DOHH2 (cell line): ENCODE data around the gene MSH6.

Experiments
- H3F3A ChIP-seq: fragments of 200-600 bp; sonication (generic), shearing (Covaris generic); 2 replicates; pipeline ENCODE4 v1.6.0; 2016; ENCODE audit warnings: antibody characterized with exemption, mild to moderate bottlenecking; ENCODE audit not compliant: control insufficient read depth, insufficient read depth
- H3K27ac ChIP-seq: fragments of 200-600 bp; sonication (generic); 2 replicates; pipeline ENCODE4 v1.5.1; 2014; ENCODE audit warnings: low read depth, mild to moderate bottlenecking, low read length, moderate library complexity
- H3K27me3 ChIP-seq: fragments of 200-600 bp; sonication (generic); 2 replicates; pipeline ENCODE4 v1.6.1; 2014; ENCODE audit warnings: mild to moderate bottlenecking, low read length, mixed read lengths; ENCODE audit not compliant: control insufficient read depth
- H3K36me3 ChIP-seq: fragments of 200-600 bp; sonication (generic); 2 replicates; pipeline ENCODE4 v1.6.1; 2014; ENCODE audit warnings: mild to moderate bottlenecking, low read length, moderate library complexity, mixed read lengths; ENCODE audit not compliant: control insufficient read depth
- H3K4me1 ChIP-seq: fragments of 200-600 bp; sonication (generic); 2 replicates; pipeline ENCODE4 v1.6.1; 2014; ENCODE audit warnings: mild to moderate bottlenecking, low read length, mixed read lengths; ENCODE audit not compliant: control insufficient read depth
- H3K4me2 ChIP-seq: fragments of 200-600 bp; sonication (generic); 2 replicates; pipeline ENCODE4 v1.6.0; 2014; ENCODE audit warnings: mild to moderate bottlenecking, low read length, moderate library complexity
- H3K4me3 ChIP-seq: fragments of 200-600 bp; sonication (generic); 2 replicates; pipeline ENCODE4 v1.5.1; 2014; ENCODE audit warnings: mild to moderate bottlenecking, low read length, mixed read lengths
- H3K79me2 ChIP-seq: fragments of 200-600 bp; sonication (generic); 2 replicates; pipeline ENCODE4 v1.6.1; 2014; ENCODE audit warnings: mild to moderate bottlenecking, low read length, mixed read lengths; ENCODE audit not compliant: control insufficient read depth
- H3K9me2 ChIP-seq: fragments of 200-600 bp; sonication (generic); replicated peaks from 2 replicates; pipeline ENCODE4 v1.6.1; 2014; ENCODE audit warnings: mild to moderate bottlenecking, low read length, mixed read lengths; ENCODE audit not compliant: control insufficient read depth
- H3K9me3 ChIP-seq: fragments of 200-600 bp; sonication (generic); 2 replicates; pipeline ENCODE4 v1.6.1; 2014; ENCODE audit warnings: antibody characterized with exemption, low read length, mixed read lengths; ENCODE audit not compliant: control insufficient read depth, insufficient read depth
- H4K20me1 ChIP-seq: fragments of 200-600 bp; sonication (generic); 2 replicates; pipeline ENCODE4 v1.6.0; 2014; ENCODE audit warnings: low read depth, mild to moderate bottlenecking, antibody characterized with exemption, low read length, moderate library complexity; ENCODE audit not compliant: control insufficient read depth, insufficient read depth
- EZH2phosphoT487 ChIP-seq: fragments of 200-600 bp; sonication (generic); IDR thresholded peaks from 2 replicates; pipeline ENCODE4 v1.6.1; 2017; ENCODE audit warnings: borderline replicate concordance, mild to moderate bottlenecking, antibody characterized with exemption, low read length, moderate library complexity, mixed read lengths
- TF ChIP-seq, protein P1 (sequence below): fragments of 200-600 bp; sonication (generic); IDR thresholded peaks from one replicate; pipeline ENCODE4 v1.5.1; 2014; ENCODE audit warnings: antibody characterized with exemption, mild to moderate bottlenecking, low read depth, low read length; ENCODE audit not compliant: poor library complexity, severe bottlenecking

MSH6 gene

DNA sequence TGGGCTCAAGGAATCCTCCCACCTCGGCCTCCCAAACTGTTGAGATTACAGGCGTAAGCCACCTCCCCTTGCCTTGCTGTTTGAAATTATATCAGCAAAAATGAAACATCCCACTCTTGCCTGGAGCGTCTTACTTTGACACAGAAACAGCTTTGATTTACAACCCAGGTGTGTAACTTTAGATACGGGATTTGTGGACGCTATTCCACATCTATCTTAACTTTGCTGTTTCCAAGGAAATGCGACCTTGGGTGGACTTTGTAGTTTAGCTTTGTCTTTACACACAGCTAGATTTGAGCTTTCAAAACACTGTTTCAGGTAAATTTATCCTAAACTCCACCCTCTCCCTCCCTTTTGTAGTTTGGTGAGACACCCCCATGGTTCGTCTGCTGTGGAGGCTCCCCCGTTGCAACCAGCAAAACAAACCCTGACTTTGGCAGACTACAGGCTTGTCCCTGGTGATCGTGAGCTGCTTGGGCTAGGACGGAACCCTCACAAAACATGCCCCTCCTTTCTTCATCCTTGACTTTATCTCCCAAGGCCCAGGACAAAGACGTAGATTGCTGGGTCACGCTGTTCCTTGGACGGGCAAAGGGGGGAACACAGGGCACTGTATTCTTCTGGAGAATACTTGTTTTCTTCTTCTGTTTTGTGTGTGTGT, 5.5 kb upstream of the MSH6 start:
- no peaks in the 10 kb centered on the region for H3K27me3 ChIP-seq
- H3K9me3 ChIP-seq, result no peaks in the 10 kb centered on the region
- H3K4me2 ChIP-seq, result no peak overlapping the region
- TF ChIP-seq, protein P1, sequence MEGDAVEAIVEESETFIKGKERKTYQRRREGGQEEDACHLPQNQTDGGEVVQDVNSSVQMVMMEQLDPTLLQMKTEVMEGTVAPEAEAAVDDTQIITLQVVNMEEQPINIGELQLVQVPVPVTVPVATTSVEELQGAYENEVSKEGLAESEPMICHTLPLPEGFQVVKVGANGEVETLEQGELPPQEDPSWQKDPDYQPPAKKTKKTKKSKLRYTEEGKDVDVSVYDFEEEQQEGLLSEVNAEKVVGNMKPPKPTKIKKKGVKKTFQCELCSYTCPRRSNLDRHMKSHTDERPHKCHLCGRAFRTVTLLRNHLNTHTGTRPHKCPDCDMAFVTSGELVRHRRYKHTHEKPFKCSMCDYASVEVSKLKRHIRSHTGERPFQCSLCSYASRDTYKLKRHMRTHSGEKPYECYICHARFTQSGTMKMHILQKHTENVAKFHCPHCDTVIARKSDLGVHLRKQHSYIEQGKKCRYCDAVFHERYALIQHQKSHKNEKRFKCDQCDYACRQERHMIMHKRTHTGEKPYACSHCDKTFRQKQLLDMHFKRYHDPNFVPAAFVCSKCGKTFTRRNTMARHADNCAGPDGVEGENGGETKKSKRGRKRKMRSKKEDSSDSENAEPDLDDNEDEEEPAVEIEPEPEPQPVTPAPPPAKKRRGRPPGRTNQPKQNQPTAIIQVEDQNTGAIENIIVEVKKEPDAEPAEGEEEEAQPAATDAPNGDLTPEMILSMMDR, result no peak
- no peak for TF ChIP-seq EZH2phosphoT487
- peaks cover 14% of the 10 kb centered on the region for H3K79me2 ChIP-seq
- H3K9me2 ChIP-seq, result no peaks in the 10 kb centered on the region
- H3K4me1 ChIP-seq, result peaks cover 20% of the 10 kb centered on the region
- no peak overlapping the region for H3K27ac ChIP-seq
- no peaks in the 10 kb centered on the region for H4K20me1 ChIP-seq
- peaks cover 11% of the 10 kb centered on the region; the same call in 1 of the 2 replicates for H3K36me3 ChIP-seq
- H3F3A ChIP-seq, result peaks cover 13% of the 10 kb centered on the region; the same call in 1 of the 2 replicates
- H3K4me3 ChIP-seq, result no peak overlapping the region

DNA sequence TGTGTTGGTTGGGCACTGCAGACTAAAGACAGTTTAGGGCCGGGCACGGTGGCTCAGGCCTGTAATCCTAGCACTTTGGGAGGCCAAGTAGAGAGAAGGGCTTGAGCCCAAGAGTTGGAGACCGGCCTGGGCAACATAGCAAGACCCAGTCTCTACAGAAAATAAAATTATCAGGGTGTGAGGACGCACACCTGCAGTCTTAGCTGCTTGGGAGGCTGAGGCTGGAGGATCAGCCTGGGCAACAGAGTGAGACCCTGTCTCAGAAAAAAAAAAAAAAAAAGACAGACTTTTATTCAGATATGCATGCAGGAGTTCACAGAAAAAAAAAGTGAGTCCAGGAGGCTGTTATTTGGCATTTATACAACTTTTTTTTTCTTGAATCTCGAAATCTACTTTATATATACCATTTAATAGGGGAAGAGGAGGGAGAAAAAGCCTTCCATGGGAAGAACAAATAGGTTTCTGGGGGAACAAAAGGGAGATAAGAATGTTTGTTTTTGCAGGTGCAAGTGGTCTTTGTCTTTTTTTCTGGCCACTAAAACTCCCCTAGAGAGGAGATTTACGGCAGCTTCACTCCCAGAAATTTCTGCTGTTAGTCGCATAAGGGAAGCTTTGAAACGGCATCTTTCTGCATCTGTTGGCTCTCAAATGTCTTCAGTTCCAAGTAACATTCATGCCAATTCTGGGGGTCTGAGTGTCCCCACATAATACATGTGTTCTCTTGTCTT, 4.1 kb upstream of the MSH6 start:
- no peak overlapping the region for H3K4me3 ChIP-seq
- peaks cover 17% of the 10 kb centered on the region for H3K36me3 ChIP-seq
- H3K4me1 ChIP-seq, result peaks cover 22% of the 10 kb centered on the region
- peaks cover 13% of the 10 kb centered on the region; the same call in 1 of the 2 replicates for H3F3A ChIP-seq
- no peaks in the 10 kb centered on the region for H3K9me3 ChIP-seq
- no peaks in the 10 kb centered on the region for H4K20me1 ChIP-seq
- no peaks in the 10 kb centered on the region for H3K27me3 ChIP-seq
- H3K4me2 ChIP-seq, result no peak overlapping the region
- H3K27ac ChIP-seq, result no peak overlapping the region
- peaks cover 24% of the 10 kb centered on the region for H3K79me2 ChIP-seq
- TF ChIP-seq, protein P1, result no peak
- no peak for TF ChIP-seq EZH2phosphoT487
- no peaks in the 10 kb centered on the region for H3K9me2 ChIP-seq

DNA sequence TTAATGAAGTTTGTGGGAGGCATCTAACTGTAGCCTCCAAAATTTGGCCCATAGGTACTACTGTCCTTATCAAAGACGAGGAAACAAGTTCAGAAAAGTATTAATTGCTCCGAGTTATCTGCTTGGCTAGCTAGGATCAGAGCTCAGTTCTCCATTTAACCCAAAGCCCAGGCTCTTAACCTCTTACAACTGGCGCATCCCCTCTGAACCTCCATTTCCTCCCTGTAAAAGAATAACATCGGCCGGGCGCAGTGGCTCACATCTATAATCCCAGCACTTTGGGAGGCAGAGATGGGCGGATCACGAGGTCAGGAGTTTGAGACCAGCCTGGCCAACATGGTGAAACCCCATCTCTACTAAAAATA, 3.5 kb upstream of the MSH6 start:
- H3K27me3 ChIP-seq, result no peaks in the 10 kb centered on the region
- H3K27ac ChIP-seq, result no peak overlapping the region
- peaks cover 4% of the 10 kb centered on the region for H4K20me1 ChIP-seq
- H3K36me3 ChIP-seq, result peaks cover 22% of the 10 kb centered on the region
- peaks cover 29% of the 10 kb centered on the region for H3K79me2 ChIP-seq
- no peaks in the 10 kb centered on the region for H3K9me3 ChIP-seq
- H3K9me2 ChIP-seq, result no peaks in the 10 kb centered on the region
- no peak overlapping the region for H3K4me3 ChIP-seq
- peaks cover 10% of the 10 kb centered on the region; the same call in 1 of the 2 replicates for H3F3A ChIP-seq
- peaks cover 25% of the 10 kb centered on the region for H3K4me1 ChIP-seq
- TF ChIP-seq, protein P1, result no peak
- no peak for TF ChIP-seq EZH2phosphoT487
- no peak overlapping the region for H3K4me2 ChIP-seq
